ENCODE data around the gene RGMA.

Gene RGMA

GRCh38 chr15:93074599-93074998 lies 14.4 kb downstream of the RGMA start:
- Histone ChIP-seq H3K9me3 (ENCODE audit: control insufficient read depth, low read length) (no peaks in the 10 kb centered on the region), H3K4me1 (ENCODE audit: control insufficient read depth, insufficient read depth, low read length) (peaks cover 15% of the 10 kb centered on the region), H3K9ac (ENCODE audit: low read length) (no peak overlapping the region), H3K36me3 (ENCODE audit: control insufficient read depth, insufficient read depth, low read length, severe bottlenecking) (no peaks in the 10 kb centered on the region), H3K4me3 (ENCODE audit: low read length) (no peak overlapping the region), H3K27me3 (replicated peaks; ENCODE audit: control insufficient read depth, insufficient read depth, low read length) (peaks cover 6% of the 10 kb centered on the region)
- no peak for DNase-seq (ENCODE audit: low read depth)

GRCh38 chr15:93073465-93073952 lies 15.5 kb downstream of the RGMA start:
- H3K4me3 ChIP-seq (ENCODE audit: low read length): peak overlapping the region; percentile 91
- no peaks in the 10 kb centered on the region for H3K36me3 ChIP-seq (ENCODE audit: control insufficient read depth, insufficient read depth, low read length, severe bottlenecking)
- peak overlapping the region; percentile 64 for H3K9ac ChIP-seq (ENCODE audit: low read length)
- H3K9me3 ChIP-seq (ENCODE audit: control insufficient read depth, low read length): no peaks in the 10 kb centered on the region
- H3K27me3 ChIP-seq (replicated peaks; ENCODE audit: control insufficient read depth, insufficient read depth, low read length): peaks cover 6% of the 10 kb centered on the region
- no peak for DNase-seq (ENCODE audit: low read depth)
- peaks cover 15% of the 10 kb centered on the region for H3K4me1 ChIP-seq (ENCODE audit: control insufficient read depth, insufficient read depth, low read length)

- Histone ChIP-seq H3K9me3 (ENCODE audit: control insufficient read depth, low read length) (no peaks in the 10 kb centered on the region), H3K36me3 (ENCODE audit: control insufficient read depth, insufficient read depth, low read length, severe bottlenecking) (no peaks in the 10 kb centered on the region), H3K4me1 (ENCODE audit: control insufficient read depth, insufficient read depth, low read length) (peaks cover 21% of the 10 kb centered on the region), H3K4me3 (ENCODE audit: low read length) (peak overlapping the region; percentile 91), H3K27me3 (replicated peaks; ENCODE audit: control insufficient read depth, insufficient read depth, low read length) (peaks cover 6% of the 10 kb centered on the region), H3K9ac (ENCODE audit: low read length) (peak overlapping the region; percentile 88)
- DNase-seq (ENCODE audit: low read depth): peak; percentile 96
Observed at GRCh38 chr15:93072411-93073394, 16.3 kb downstream of the RGMA start.

GRCh38 chr15:93072011-93072410 lies 17.0 kb downstream of the RGMA start:
- Histone ChIP-seq H3K4me3 (ENCODE audit: low read length) (peak overlapping the region; percentile 91), H3K4me1 (ENCODE audit: control insufficient read depth, insufficient read depth, low read length) (peaks cover 28% of the 10 kb centered on the region), H3K36me3 (ENCODE audit: control insufficient read depth, insufficient read depth, low read length, severe bottlenecking) (no peaks in the 10 kb centered on the region), H3K9ac (ENCODE audit: low read length) (peak overlapping the region; percentile 88), H3K9me3 (ENCODE audit: control insufficient read depth, low read length) (no peaks in the 10 kb centered on the region), H3K27me3 (replicated peaks; ENCODE audit: control insufficient read depth, insufficient read depth, low read length) (peaks cover 4% of the 10 kb centered on the region)
- peak; percentile 89 for DNase-seq (ENCODE audit: low read depth)

- H3K9ac ChIP-seq (ENCODE audit: low read length): peak overlapping the region; percentile 88
- H3K4me1 ChIP-seq (ENCODE audit: control insufficient read depth, insufficient read depth, low read length): peaks cover 33% of the 10 kb centered on the region
- no peaks in the 10 kb centered on the region for H3K9me3 ChIP-seq (ENCODE audit: control insufficient read depth, low read length)
- DNase-seq (ENCODE audit: low read depth): peak; percentile 51
- H3K4me3 ChIP-seq (ENCODE audit: low read length): peak overlapping the region; percentile 91
- no peaks in the 10 kb centered on the region for H3K36me3 ChIP-seq (ENCODE audit: control insufficient read depth, insufficient read depth, low read length, severe bottlenecking)
- H3K27me3 ChIP-seq (replicated peaks; ENCODE audit: control insufficient read depth, insufficient read depth, low read length): no peaks in the 10 kb centered on the region
Observed at GRCh38 chr15:93071469-93071936, 17.5 kb downstream of the RGMA start.

GRCh38 chr15:93070551-93071296 lies 18.3 kb downstream of the RGMA start:
- no peak for DNase-seq (ENCODE audit: low read depth)
- no peaks in the 10 kb centered on the region for H3K36me3 ChIP-seq (ENCODE audit: control insufficient read depth, insufficient read depth, low read length, severe bottlenecking)
- H3K27me3 ChIP-seq (replicated peaks; ENCODE audit: control insufficient read depth, insufficient read depth, low read length): no peaks in the 10 kb centered on the region
- no peaks in the 10 kb centered on the region for H3K9me3 ChIP-seq (ENCODE audit: control insufficient read depth, low read length)
- peak overlapping the region; percentile 91 for H3K4me3 ChIP-seq (ENCODE audit: low read length)
- H3K4me1 ChIP-seq (ENCODE audit: control insufficient read depth, insufficient read depth, low read length): peaks cover 35% of the 10 kb centered on the region
- H3K9ac ChIP-seq (ENCODE audit: low read length): peak overlapping the region; percentile 88

GRCh38 chr15:93070132-93070531 lies 18.9 kb downstream of the RGMA start:
- DNase-seq (ENCODE audit: low read depth): no peak
- Histone ChIP-seq H3K27me3 (replicated peaks; ENCODE audit: control insufficient read depth, insufficient read depth, low read length) (no peaks in the 10 kb centered on the region), H3K4me3 (ENCODE audit: low read length) (no peak overlapping the region), H3K4me1 (ENCODE audit: control insufficient read depth, insufficient read depth, low read length) (peaks cover 35% of the 10 kb centered on the region), H3K9me3 (ENCODE audit: control insufficient read depth, low read length) (no peaks in the 10 kb centered on the region), H3K36me3 (ENCODE audit: control insufficient read depth, insufficient read depth, low read length, severe bottlenecking) (no peaks in the 10 kb centered on the region), H3K9ac (ENCODE audit: low read length) (no peak overlapping the region)

GRCh38 chr15:93068581-93069199 lies 20.3 kb downstream of the RGMA start:
- Histone ChIP-seq H3K4me3 (ENCODE audit: low read length) (no peak overlapping the region), H3K9me3 (ENCODE audit: control insufficient read depth, low read length) (no peaks in the 10 kb centered on the region), H3K4me1 (ENCODE audit: control insufficient read depth, insufficient read depth, low read length) (peaks cover 35% of the 10 kb centered on the region), H3K9ac (ENCODE audit: low read length) (no peak overlapping the region), H3K36me3 (ENCODE audit: control insufficient read depth, insufficient read depth, low read length, severe bottlenecking) (no peaks in the 10 kb centered on the region), H3K27me3 (replicated peaks; ENCODE audit: control insufficient read depth, insufficient read depth, low read length) (peaks cover 7% of the 10 kb centered on the region)
- DNase-seq (ENCODE audit: low read depth): no peak

GRCh38 chr15:93067649-93068085 lies 21.3 kb downstream of the RGMA start:
- peaks cover 33% of the 10 kb centered on the region for H3K4me1 ChIP-seq (ENCODE audit: control insufficient read depth, insufficient read depth, low read length)
- H3K27me3 ChIP-seq (replicated peaks; ENCODE audit: control insufficient read depth, insufficient read depth, low read length): peaks cover 7% of the 10 kb centered on the region
- no peak overlapping the region for H3K9ac ChIP-seq (ENCODE audit: low read length)

GRCh38 chr15:93066834-93067648 lies 22.0 kb downstream of the RGMA start:
- DNase-seq (ENCODE audit: low read depth): peak; percentile 65
- Histone ChIP-seq H3K36me3 (ENCODE audit: control insufficient read depth, insufficient read depth, low read length, severe bottlenecking) (no peaks in the 10 kb centered on the region), H3K4me1 (ENCODE audit: control insufficient read depth, insufficient read depth, low read length) (peaks cover 35% of the 10 kb centered on the region), H3K9ac (ENCODE audit: low read length) (no peak overlapping the region), H3K4me3 (ENCODE audit: low read length) (no peak overlapping the region), H3K9me3 (ENCODE audit: control insufficient read depth, low read length) (no peaks in the 10 kb centered on the region), H3K27me3 (replicated peaks; ENCODE audit: control insufficient read depth, insufficient read depth, low read length) (peaks cover 7% of the 10 kb centered on the region)

More at GRCh38 chr15:93067649-93068085, 21.3 kb downstream of the RGMA start:
- DNase-seq (ENCODE audit: low read depth): no peak
- H3K4me3 ChIP-seq (ENCODE audit: low read length): no peak overlapping the region
- no peaks in the 10 kb centered on the region for H3K9me3 ChIP-seq (ENCODE audit: control insufficient read depth, low read length)
- H3K36me3 ChIP-seq (ENCODE audit: control insufficient read depth, insufficient read depth, low read length, severe bottlenecking): no peaks in the 10 kb centered on the region
